Amygdala (tissue), 56 donors: ENCODE data around the gene YBX3.

ENCODE experiments used
- DNase-seq, 56 donors: peaks; one replicate each; lab custom pipeline; 2025; lab: John Stamatoyannopoulos, UW

Gene YBX3

GRCh38 chr12:10725003-10725402 is 1.9 kb upstream of the YBX3 start:
- DNase-seq, result no peak

- DNase-seq, result peak in 7 of 56 donors; percentile 9 to 66 (median 18)
Measured at GRCh38 chr12:10722502-10722904, 620 bp downstream of the YBX3 start.

GRCh38 chr12:10721651-10722501 is 1.2 kb downstream of the YBX3 start:
- DNase-seq, result peak in 50 of 56 donors; percentile 4 to 81 (median 50)

- DNase-seq, result no peak
Measured at GRCh38 chr12:10720974-10721650, 2.0 kb downstream of the YBX3 start.

GRCh38 chr12:10719482-10719881 is 3.6 kb downstream of the YBX3 start:
- DNase-seq, result no peak

GRCh38 chr12:10718279-10718821 is 4.8 kb downstream of the YBX3 start:
- no peak for DNase-seq

- no peak for DNase-seq
Measured at GRCh38 chr12:10717410-10717809, 5.7 kb downstream of the YBX3 start.

- peak in 24 of 56 donors; percentile 1 to 64 (median 10) for DNase-seq
Measured at GRCh38 chr12:10716704-10717315, 6.3 kb downstream of the YBX3 start.

- no peak for DNase-seq
Measured at GRCh38 chr12:10716277-10716676, 6.8 kb downstream of the YBX3 start.

- no peak for DNase-seq
Measured at GRCh38 chr12:10715491-10715890, 7.6 kb downstream of the YBX3 start.

GRCh38 chr12:10709808-10710207 is 13.3 kb downstream of the YBX3 start:
- DNase-seq, result no peak

GRCh38 chr12:10708862-10709261 is 14.3 kb downstream of the YBX3 start:
- no peak for DNase-seq

GRCh38 chr12:10705655-10706054 is 17.5 kb downstream of the YBX3 start:
- no peak for DNase-seq

- no peak for DNase-seq
Measured at GRCh38 chr12:10701843-10702242, 21.3 kb downstream of the YBX3 start.

- DNase-seq, result no peak
Measured at GRCh38 chr12:10701131-10701681, 21.9 kb downstream of the YBX3 start.

GRCh38 chr12:10700581-10700980 is 22.5 kb downstream of the YBX3 start:
- no peak for DNase-seq

- no peak for DNase-seq
Measured at GRCh38 chr12:10697862-10698261, 25.3 kb downstream of the YBX3 start.

GRCh38 chr12:10697156-10697555 is 26.0 kb downstream of the YBX3 start:
- DNase-seq, result no peak

GRCh38 chr12:10690906-10691305 is 32.2 kb downstream of the YBX3 start:
- DNase-seq, result no peak

- no peak for DNase-seq
Measured at GRCh38 chr12:10689146-10689545, 34.0 kb downstream of the YBX3 start.

- no peak for DNase-seq
Measured at GRCh38 chr12:10688042-10688441, 35.1 kb downstream of the YBX3 start.
